Measurements from ENCODE around the gene MPC1L. TPM values are rescaled to one million over a fixed set of nuclear protein-coding genes. Genes with fewer than 3 reads are reported as not detected.

The MPC1L gene
- total RNA-seq, 1 donor from 2014 or later = not detected

GRCh38 chrX:40644821-40645358, 21.7 kb downstream of the MPC1L start:
- H3K4me1 Mint-ChIP-seq (ENCODE audit: unreplicated experiment) = peaks cover 16% of the 10 kb centered on the region
- H3K27me3 Mint-ChIP-seq = no peaks in the 10 kb centered on the region
- TF ChIP-seq, protein P1, sequence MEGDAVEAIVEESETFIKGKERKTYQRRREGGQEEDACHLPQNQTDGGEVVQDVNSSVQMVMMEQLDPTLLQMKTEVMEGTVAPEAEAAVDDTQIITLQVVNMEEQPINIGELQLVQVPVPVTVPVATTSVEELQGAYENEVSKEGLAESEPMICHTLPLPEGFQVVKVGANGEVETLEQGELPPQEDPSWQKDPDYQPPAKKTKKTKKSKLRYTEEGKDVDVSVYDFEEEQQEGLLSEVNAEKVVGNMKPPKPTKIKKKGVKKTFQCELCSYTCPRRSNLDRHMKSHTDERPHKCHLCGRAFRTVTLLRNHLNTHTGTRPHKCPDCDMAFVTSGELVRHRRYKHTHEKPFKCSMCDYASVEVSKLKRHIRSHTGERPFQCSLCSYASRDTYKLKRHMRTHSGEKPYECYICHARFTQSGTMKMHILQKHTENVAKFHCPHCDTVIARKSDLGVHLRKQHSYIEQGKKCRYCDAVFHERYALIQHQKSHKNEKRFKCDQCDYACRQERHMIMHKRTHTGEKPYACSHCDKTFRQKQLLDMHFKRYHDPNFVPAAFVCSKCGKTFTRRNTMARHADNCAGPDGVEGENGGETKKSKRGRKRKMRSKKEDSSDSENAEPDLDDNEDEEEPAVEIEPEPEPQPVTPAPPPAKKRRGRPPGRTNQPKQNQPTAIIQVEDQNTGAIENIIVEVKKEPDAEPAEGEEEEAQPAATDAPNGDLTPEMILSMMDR (conservative IDR thresholded peaks at IDR 0.05) = no peak
- H3K36me3 Mint-ChIP-seq = peaks cover 8% of the 10 kb centered on the region
- no peaks in the 10 kb centered on the region for H3K9me3 Mint-ChIP-seq
- H3K4me3 Mint-ChIP-seq = peak overlapping the region; percentile 84
- no peak for DNase-seq (ENCODE audit: extremely low spot score, unreplicated experiment)
- peak overlapping the region; percentile 83 for H3K27ac Mint-ChIP-seq

- Mint-ChIP-seq H3K36me3 (peaks cover 7% of the 10 kb centered on the region), H3K27ac (peak overlapping the region; percentile 92), H3K27me3 (no peaks in the 10 kb centered on the region), H3K4me3 (peak overlapping the region; percentile 95), H3K4me1 (ENCODE audit: unreplicated experiment) (peaks cover 16% of the 10 kb centered on the region), H3K9me3 (no peaks in the 10 kb centered on the region)
- DNase-seq (ENCODE audit: extremely low spot score, unreplicated experiment) = no peak
- TF ChIP-seq, protein P1 (conservative IDR thresholded peaks at IDR 0.05) = no peak
Observed at GRCh38 chrX:40646489-40647306, 23.5 kb downstream of the MPC1L start.

DNA sequence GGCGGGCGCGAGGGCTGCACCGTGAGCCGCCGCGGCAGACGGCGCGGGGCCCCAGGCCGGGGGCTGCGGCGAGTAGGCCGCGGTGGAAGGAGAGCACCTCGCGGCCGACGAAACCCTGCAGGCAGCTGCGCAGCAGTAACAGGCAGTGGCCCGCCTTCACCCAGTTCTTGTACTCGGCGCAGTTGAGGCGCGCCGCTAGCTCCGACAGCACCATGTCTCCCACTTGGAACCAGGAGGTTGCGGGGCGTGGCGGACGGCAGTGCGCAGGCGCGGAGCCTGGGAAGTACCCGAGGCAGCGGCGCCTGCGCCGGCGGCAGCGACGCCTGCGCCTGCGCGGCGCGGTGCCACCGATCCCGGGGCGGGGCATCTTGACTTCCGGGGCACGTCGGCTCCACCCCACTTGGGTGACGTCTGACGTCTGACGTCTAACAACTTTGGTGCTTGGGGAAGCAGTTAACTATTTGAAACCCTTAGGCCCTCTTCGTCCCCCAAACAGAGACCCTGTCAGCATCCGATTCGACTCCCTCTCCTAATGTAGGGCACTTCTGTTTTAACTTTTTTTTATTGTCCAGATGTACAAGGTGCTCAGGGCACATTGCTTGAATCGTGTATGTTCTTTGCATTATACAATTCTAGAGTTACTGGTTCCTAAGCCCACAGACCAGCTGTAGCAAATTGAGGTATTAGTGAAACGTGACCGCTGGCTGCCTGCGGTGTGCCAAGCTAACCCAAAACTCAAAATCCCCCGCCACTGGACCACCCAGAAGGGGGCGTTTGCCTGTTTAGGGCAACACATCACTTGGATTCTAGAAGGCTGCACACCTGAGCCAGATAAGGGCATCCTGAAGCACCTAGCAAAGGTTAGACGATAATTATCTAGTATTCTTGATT, 24.3 kb downstream of the MPC1L start, which contains the start of gene CXorf38:
Gene CXorf38, minus strand, starts transcription at position 255 of the 891 bp plus-strand sequence. Its CDS starts 41 bp downstream, at position 214.
- Mint-ChIP-seq H3K27ac (peak within 1 kb of the TSS; percentile 96), H3K36me3 (peaks cover 4% of the 10 kb centered on the region), H3K4me1 (ENCODE audit: unreplicated experiment) (peaks cover 16% of the 10 kb centered on the region), H3K9me3 (no peaks in the 10 kb centered on the region), H3K27me3 (no peaks in the 10 kb centered on the region), H3K4me3 (peak within 1 kb of the TSS; percentile 95)
- TF ChIP-seq, protein P1 (conservative IDR thresholded peaks at IDR 0.05) = no peak
- peak; percentile 89 for DNase-seq (ENCODE audit: extremely low spot score, unreplicated experiment)

GRCh38 chrX:40651620-40652223, 28.5 kb downstream of the MPC1L start:
- no peak for DNase-seq (ENCODE audit: extremely low spot score, unreplicated experiment)
- TF ChIP-seq, protein P1 (conservative IDR thresholded peaks at IDR 0.05) = peak; percentile 91
- no peak overlapping the region for H3K27ac Mint-ChIP-seq
- no peaks in the 10 kb centered on the region for H3K36me3 Mint-ChIP-seq
- H3K4me3 Mint-ChIP-seq = no peak overlapping the region
- H3K9me3 Mint-ChIP-seq = no peaks in the 10 kb centered on the region
- peaks cover 1% of the 10 kb centered on the region for H3K4me1 Mint-ChIP-seq (ENCODE audit: unreplicated experiment)
- H3K27me3 Mint-ChIP-seq = no peaks in the 10 kb centered on the region

DNA sequence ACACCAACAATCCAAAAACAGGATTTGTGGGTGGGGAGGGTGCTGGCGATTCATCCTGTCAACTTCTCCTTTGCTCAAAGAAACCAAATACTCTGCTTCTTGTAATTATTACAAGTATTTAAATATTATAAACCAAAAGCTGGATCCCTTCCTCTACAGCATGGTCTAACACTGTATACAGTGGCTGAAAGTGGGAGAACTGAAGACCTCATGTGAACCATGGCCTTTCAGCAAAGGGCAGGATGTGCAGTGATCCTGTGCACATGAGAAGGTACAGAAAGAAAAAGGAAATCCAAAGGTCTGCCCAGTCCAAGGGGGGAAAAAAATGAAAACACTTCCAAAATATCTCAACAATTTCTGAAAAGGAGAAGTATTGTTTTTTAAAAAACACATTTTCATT, 29.4 kb downstream of the MPC1L start:
- H3K4me3 Mint-ChIP-seq = no peak overlapping the region
- DNase-seq (ENCODE audit: extremely low spot score, unreplicated experiment) = no peak
- no peak overlapping the region for H3K27ac Mint-ChIP-seq
- H3K9me3 Mint-ChIP-seq = no peaks in the 10 kb centered on the region
- TF ChIP-seq, protein P1 (conservative IDR thresholded peaks at IDR 0.05) = no peak
- no peaks in the 10 kb centered on the region for H3K4me1 Mint-ChIP-seq (ENCODE audit: unreplicated experiment)
- H3K27me3 Mint-ChIP-seq = no peaks in the 10 kb centered on the region
- no peaks in the 10 kb centered on the region for H3K36me3 Mint-ChIP-seq
